HG03039 (cell line): ENCODE results near the gene SUPT3H.

Experiments used
- ATAC-seq: cut with Tn5 transposase; IDR thresholded peaks from one replicate; pipeline ENCODE4 v1.9.1; 2021; ENCODE audit warnings: mild to moderate bottlenecking, moderate library complexity; ENCODE audit not compliant: unreplicated experiment

SUPT3H gene

GRCh38 chr6:45132059-45132458, 245.7 kb downstream of the SUPT3H start:
- ATAC-seq: no peak

- ATAC-seq: no peak
Measured at GRCh38 chr6:45129051-45129450, 248.7 kb downstream of the SUPT3H start.

- no peak for ATAC-seq
Measured at GRCh38 chr6:45127185-45127584, 250.5 kb downstream of the SUPT3H start.

GRCh38 chr6:45126033-45126432, 251.7 kb downstream of the SUPT3H start:
- no peak for ATAC-seq

GRCh38 chr6:45123023-45123422, 254.7 kb downstream of the SUPT3H start:
- ATAC-seq: no peak

DNA sequence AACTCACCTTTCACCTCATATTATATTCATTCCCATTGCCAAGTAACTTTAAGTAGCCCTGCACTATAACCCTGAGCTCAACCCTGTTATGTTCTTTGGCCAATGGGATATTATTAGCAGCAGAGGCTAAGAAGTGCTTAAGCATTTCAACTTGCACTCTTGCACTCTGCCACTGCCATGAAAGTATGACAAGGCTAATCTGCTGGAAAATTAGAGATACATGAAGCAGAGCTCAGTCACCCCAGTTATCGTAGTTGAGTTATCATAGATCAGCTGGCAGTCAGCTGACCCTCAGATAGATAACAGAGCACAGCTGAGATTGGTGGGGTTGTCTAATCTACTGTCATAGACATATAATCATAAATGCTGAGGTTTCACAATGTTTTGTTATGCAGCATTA, 259.0 kb downstream of the SUPT3H start:
- ATAC-seq: no peak

DNA sequence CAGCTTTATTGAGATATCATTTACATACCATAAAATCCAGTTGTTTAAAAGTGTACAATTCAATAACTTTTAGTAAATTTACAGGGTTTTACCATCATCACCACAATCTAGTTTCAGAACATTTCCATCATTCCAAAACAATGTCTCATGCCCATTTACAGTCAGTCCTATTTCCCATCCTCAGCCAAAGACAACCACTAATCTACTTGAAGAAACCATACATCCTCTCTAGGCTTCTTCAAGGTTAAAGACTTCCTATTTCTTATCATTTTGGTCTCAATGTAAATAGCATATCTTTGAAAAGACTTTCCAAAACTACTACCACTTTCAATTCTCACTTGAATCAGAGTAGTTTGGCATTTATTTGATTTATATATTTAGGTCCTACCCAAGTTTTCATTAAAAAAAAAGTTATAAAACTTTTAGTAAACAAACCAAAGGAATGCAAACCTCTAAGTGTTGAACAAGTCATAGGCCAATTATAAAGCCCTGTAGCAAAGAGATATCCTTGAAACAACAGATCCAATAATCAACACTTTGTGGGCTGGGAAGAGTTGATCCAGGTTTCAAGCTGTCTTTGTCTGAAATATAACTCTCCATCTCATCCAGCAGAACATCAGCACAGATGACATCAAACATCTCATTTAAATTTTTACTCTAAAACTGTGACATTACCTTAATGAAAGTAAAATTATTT, 260.9 kb downstream of the SUPT3H start:
- no peak for ATAC-seq

DNA sequence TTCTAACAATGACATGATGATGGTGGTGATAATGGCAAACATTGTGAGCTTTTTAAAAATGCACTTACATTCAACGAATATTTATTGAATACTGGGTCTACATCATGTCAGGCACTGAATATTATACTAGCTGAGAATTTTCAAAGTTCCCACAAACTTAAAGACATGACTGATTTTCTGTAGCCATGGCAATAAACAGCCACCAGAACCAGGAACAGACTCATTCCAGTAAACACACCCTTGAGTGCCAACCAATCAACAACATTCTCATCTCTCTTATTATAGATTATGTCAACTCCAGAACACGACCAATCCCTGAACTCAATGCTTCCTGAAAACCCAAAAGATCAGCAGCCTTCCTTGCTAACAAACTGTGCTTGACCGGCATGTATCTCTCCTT, 262.0 kb downstream of the SUPT3H start:
- ATAC-seq: no peak

DNA sequence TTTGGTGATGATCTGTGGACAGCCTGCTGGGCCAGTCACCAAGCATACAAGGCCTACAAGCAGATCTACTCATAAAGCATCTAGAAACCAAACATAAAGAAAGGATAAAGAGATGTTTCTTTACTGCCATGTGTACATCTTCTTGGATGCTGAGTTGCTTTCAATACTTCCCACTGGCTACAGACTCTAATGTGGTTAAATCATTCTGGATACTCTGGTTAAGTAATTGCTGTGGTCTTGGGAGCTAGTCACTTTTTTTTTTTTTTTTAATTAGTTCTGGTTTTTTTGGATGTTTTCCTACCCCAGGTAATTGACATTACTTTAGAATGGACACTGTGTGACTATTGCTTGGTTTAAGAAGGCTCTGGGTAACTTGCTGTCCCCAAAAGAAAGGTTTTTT, 265.0 kb downstream of the SUPT3H start:
- ATAC-seq: no peak

- ATAC-seq: no peak
Measured at GRCh38 chr6:45109551-45109950, 268.2 kb downstream of the SUPT3H start.

- ATAC-seq: no peak
Measured at GRCh38 chr6:45105170-45105820, 272.4 kb downstream of the SUPT3H start.

GRCh38 chr6:45104429-45104828, 273.3 kb downstream of the SUPT3H start:
- ATAC-seq: no peak

- ATAC-seq: no peak
Measured at GRCh38 chr6:45098256-45098655, 279.5 kb downstream of the SUPT3H start.

- no peak for ATAC-seq
Measured at GRCh38 chr6:45094831-45095230, 282.9 kb downstream of the SUPT3H start.

GRCh38 chr6:45092135-45092534, 285.6 kb downstream of the SUPT3H start:
- ATAC-seq: no peak

DNA sequence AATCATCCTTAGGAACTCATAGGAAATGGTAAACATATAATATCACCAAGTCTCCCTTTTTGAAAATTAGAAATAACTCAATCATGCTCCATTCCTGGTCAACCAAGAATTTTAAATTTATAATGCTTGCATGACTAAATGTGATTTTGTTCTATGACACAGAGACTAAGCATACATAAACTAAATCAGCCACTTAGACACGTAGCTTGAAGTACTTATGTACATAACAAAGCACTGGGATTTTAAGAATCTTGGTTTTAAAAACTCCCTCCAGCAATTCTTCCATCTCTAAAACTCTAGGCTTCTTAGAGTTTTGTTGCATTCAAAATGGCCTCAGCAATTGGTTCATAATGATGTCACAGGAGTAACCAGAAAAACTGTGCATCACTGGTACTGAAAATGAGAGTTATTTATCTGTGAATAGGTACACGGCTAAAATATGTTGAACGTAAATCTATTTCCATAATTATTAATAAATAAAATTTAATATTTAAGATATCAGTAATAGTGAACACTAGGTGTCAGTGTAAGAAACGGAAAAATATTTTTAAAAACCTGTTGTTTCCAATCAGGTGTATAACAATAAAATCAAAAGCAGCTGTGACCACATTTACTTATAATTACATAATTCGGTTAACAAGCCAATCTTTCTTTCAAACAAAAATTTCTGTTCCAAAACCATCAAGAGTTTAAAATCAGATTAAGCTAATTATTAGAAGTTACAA, 291.2 kb downstream of the SUPT3H start:
- no peak for ATAC-seq

- no peak for ATAC-seq
Measured at GRCh38 chr6:45084257-45084656, 293.5 kb downstream of the SUPT3H start.

DNA sequence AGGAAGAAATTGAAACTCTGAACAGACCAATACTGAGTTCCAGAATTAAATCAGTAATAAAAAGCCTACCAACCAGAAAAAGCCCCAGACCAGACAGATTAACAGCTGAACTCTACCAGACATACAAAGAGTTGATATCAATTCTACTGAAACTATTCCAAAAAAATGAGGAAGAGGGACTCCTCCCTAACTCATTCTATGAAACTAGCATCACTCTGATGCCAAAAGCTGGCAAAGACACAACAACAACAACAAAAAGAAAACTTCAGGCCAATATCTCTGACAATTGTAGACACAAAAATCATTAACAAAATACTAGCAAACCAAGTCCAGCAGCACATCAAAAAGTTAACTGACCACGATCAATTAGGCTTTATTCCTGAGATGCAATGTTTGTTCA, 295.6 kb downstream of the SUPT3H start:
- no peak for ATAC-seq

DNA sequence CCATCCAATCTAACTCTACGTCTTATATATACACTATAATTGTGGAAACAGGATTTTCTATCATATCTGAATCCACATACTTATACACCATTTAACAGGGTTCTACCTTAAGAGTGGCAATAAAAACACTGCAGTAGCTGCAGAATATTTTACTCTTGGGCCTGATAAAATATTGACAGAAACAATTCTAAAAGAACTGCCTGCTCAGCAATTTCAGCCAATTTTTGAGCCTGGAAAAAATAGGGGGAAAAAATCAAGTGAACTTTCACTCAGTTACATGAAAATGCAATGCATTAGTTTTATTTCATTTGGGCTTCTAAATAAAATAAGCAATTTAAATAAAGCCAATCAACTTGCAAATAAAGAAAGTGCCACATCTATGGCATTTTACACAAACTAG, 296.1 kb downstream of the SUPT3H start:
- ATAC-seq: no peak

GRCh38 chr6:45078432-45078831, 299.3 kb downstream of the SUPT3H start:
- ATAC-seq: no peak

- no peak for ATAC-seq
Measured at GRCh38 chr6:45076217-45076930, 301.4 kb downstream of the SUPT3H start.
